AG10803 (cell line): Measurements from ENCODE around the gene SLC13A3.
A peak's percentile ranks its signal among the peaks of the same experiment; 100 is the strongest.

Source experiments
- DNase-seq: peaks from one replicate; pipeline ENCODE4 v3.0.0; 2010; ENCODE audit warnings: low read depth
- H3K4me3 ChIP-seq: 2 replicates; pipeline ENCODE4 v1.5.1; 2011; ENCODE audit warnings: mild to moderate bottlenecking, low read length, control low read depth
- CTCF ChIP-seq: conservative IDR thresholded peaks from 2 replicates; pipeline ENCODE4 v1.5.1; 2011; ENCODE audit warnings: mild to moderate bottlenecking, low read length, control low read depth, inconsistent platforms

Gene SLC13A3

GRCh38 chr20:46592580-46593362 is 58.5 kb downstream of the SLC13A3 start:
- TF ChIP-seq CTCF, result peak; percentile 17; the same call in 1 of the 2 replicates

GRCh38 chr20:46590443-46590842 is 60.8 kb downstream of the SLC13A3 start:
- TF ChIP-seq CTCF, result no peak

More at GRCh38 chr20:46592580-46593362, 58.5 kb downstream of the SLC13A3 start:
- no peak overlapping the region for H3K4me3 ChIP-seq
- no peak for DNase-seq

GRCh38 chr20:46588532-46589511 is 62.4 kb downstream of the SLC13A3 start:
- no peak overlapping the region for H3K4me3 ChIP-seq
- no peak for DNase-seq
- no peak for TF ChIP-seq CTCF

More at GRCh38 chr20:46590443-46590842, 60.8 kb downstream of the SLC13A3 start:
- H3K4me3 ChIP-seq, result no peak overlapping the region
- DNase-seq, result no peak

- TF ChIP-seq CTCF, result no peak
- no peak overlapping the region for H3K4me3 ChIP-seq
These were observed 63.3 kb downstream of the SLC13A3 start for GRCh38 chr20:46587986-46588385.

GRCh38 chr20:46586724-46587123 is 64.5 kb downstream of the SLC13A3 start:
- no peak overlapping the region for H3K4me3 ChIP-seq
- no peak for DNase-seq
- no peak for TF ChIP-seq CTCF

More at GRCh38 chr20:46587986-46588385, 63.3 kb downstream of the SLC13A3 start:
- DNase-seq, result no peak

- H3K4me3 ChIP-seq, result no peak overlapping the region
- DNase-seq, result no peak
- no peak for TF ChIP-seq CTCF
These were observed 66.8 kb downstream of the SLC13A3 start for GRCh38 chr20:46584508-46584907.
